ENCODE results near the gene NET1.

The NET1 gene

DNA sequence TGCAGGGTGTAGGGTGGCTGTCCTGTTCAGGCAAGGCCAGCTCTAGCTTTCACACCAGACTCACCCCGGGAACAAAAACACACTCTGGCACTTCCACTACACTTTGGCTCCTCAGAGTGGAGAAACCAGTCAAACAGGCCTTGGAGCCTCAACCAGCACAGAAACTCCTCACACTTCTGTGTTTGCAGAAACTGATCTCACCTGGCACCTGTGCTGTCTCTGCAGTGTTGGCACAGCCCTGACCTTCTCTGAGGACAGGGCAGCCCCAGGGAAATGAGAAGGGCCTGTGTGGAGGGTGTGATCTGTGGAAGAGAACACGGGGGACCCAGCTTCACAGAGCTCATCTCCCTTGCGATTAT, 91.1 kb downstream of the NET1 start:
- no peak for DNase-seq

DNA sequence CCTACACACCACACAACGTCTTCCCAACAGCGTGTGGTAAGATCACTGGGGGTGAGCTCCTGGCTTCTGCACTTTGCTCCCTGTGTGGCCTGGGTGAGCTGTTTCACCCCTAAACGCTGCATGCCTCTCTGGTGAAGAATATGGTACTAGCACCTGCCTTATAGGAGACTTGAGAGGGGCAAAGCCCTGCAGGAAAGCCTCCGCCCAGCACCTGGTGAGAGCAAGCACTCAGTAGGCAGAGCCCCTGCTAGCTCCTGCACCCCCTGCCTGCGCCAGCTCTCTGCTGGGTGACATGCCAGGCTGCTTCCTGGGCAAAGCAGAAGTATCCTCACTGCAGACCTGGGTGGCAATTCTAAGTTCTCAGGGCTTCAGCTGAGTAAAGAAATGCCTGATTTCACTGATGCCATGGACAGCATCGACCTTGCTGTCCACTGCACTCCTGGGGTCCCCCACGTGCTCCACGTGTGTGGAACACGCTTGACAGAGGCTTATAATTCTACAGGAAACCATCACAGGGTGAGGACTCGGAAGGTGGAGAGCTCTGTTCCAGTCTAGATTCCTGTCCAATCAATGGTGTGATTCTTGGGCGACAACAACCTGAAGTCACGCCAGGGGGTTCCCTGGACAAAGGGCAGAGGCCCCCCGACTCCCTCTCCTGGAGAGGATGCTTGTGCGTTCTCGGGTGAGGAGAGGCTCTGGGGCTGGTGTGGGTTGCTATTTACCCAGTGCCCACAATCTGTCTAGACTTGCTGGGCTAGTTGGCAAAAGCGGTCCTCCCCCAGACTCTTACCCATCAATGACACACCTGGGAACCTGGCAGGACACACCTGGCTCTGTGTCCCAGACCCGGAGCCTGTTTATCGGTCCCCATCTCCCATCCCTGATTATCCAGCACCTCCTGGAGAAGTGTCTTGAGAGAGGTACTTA, 92.1 kb downstream of the NET1 start:
- DNase-seq: no peak

DNA sequence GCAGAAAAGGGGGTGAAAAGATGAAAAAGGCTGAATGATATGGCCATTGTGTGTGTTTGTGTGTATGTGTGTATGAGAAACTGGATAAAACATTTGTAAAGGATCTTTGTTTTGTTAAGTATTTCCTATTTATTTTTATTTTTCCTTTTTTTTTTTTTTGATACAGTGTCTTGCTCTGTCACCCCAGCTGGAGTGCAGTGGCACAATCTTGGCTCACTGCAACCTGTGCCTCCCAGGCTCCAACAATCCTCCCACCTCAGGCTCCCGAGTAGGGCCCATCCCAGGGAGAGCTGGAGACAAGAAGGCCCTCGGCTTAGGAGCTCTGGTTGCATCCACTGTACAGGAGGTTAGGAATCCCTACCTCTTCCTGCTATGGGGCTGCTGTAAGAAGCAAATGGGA, 93.9 kb downstream of the NET1 start:
- no peak for DNase-seq

DNA sequence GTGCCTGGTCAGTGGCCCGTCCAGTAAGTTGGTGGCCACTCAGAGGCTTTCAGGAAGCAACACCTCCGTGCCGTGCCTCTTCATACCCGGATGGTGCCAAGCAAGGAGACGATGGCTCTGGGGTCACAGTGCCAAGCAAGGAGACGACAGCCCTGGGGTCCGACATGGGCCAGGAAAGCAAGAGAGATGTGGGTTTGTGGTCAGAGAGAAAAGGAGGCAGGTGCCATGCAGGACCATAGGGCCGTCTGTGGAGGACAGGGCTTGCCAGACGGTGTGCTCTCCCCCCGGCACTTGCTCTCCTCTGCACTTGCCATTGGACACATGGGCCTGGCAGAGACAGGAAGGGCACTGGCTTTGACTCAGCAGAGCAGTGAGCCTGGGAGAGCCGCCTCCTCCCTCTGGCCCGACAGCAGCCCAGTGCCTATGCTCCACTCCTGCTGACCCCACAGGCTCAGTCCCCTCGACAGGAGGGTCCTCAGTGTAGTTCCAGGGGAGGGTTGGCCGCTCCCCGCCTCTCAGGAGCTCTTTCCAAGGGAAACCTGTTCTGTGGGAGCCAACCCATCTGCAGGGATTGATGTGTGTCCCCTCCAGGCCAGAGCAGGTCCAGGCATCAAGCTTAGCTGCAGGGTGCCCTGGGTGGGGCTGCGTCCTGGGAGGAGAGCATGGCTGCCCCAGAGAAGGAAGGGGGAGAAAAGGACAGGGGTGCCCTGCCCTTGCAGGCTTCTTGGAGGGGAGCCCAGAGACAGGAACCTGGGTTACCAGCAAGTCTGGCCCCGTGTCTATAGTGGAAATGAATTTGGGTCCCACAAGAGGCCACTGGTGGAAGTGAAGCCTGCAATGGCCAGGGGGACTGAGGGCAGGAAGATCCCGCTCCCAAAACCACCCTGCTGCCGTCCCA, 94.6 kb downstream of the NET1 start:
- no peak for DNase-seq

DNA sequence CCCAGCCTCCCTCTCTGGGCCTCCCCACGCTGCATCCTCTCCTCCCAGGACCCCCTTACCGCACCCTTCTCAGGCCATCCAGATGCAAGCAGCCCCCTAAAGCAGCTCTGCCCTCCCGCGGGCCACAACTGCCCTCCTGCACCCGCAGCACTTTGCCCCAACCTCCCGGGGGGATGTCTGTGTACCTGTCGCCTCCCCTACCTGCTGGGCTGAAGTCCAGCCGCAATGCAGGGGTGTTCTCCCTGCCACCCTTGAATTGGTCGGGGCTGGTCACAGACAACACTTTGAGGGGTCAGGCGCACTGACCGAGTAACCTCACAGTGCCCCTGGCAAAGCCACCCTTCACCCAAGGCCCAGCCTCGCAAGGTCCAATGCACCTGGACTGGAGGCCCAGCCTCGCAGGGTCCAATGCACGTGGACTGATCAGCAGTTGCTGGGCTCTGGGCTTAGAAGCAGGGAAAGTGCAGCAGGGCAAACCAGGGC, 95.3 kb downstream of the NET1 start:
- no peak for DNase-seq

DNA sequence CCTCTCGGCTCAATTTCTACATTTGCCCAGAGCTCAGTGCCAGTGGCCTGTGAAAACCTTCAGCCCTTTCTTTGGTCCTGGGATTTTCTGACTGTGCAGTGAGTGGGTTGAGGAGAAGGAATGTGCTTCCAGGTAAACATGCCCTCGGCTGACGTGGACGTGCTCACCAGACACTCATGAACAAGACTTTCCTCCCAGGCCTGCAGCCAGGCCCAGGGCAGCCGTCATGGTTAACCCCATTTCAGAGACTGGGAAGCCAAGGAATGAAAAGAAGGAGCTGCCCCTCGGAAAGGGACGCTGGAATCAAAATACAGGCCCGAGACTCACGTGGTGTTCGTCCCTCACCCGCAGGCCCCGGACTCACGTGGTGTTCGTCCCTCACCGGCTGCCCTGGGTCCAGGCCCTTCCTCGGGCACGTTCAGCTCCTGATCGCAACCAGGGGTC, 95.8 kb downstream of the NET1 start:
- DNase-seq: no peak
